GM04503 (cell line): Measurements from ENCODE around the gene HHIP.
A peak's percentile ranks its signal among the peaks of the same experiment; 100 is the strongest.

ENCODE experiments used
- DNase-seq: peaks from one replicate; pipeline ENCODE4 v3.0.0-alpha.2; 2012; ENCODE audit warnings: low read depth

The HHIP gene

GRCh38 chr4:144709793-144710525 is 64.0 kb downstream of the HHIP start:
- DNase-seq: no peak

GRCh38 chr4:144710526-144710912 is 64.6 kb downstream of the HHIP start:
- no peak for DNase-seq

DNA sequence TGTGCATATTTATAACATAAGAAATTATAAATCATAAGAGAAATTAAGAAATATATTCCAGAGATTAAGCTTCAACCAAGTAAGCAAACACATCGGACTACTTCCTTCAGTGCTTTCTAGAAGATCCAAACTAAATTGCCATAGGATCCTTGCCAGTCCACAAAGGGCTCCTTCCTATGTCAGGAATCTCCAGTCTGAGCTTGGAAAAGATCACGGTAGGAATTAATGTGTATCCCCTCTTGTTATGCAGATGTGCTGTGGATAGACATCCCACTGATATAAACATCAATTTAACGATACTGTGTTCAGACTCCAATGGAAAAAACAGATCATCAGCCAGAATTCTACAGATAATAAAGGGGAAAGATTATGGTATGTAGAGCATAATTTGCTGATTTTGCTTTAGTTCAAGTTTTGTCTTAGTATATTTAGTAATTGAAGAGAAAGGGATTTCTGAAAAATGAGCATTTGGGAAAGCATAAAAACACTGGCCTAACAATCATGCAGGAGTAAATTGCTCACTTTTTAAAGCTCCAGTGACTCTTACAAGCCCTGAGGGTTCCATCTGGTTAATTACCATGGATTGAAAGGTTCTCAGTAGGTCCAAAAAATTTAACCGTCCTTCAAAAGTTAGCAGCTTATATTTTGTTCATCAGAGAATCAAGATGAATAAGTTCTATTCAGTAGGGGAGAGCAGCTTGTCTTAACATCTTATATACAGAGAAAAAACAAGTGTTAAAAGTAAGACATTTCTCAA is 65.9 kb downstream of the HHIP start:
- DNase-seq: no peak

DNA sequence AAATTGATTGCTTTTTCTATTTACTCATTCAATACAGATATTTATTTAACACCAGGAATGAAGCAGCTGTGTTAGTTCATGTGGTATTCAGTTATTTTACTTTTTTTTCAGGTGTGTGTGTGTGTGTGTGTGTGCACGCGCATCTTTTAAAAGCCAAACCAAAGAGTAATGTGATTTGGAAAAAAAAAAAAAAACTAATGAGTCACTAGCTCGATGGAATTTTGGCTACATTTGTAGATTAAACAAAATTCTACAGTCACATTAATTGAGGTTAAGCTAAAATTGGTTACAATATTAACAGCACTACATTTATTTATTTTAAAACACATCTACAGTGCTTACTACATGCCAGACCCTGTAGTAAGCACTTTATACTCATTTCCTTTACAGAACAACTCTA is 66.8 kb downstream of the HHIP start:
- DNase-seq: no peak

DNA sequence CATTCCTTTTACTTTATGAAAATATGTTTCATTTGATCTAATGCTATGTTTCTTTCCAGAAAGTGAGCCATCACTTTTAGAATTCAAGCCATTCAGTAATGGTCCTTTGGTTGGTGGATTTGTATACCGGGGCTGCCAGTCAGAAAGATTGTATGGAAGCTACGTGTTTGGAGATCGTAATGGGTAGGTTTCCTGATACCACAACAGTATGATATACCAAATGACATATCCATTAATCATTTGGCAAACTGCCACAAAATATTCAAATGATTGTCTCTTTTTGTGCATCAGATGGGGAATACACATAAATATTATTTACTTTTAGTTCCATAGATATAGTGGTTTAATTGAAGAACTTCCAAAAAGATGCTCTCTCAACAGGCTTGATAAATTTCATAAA is 68.2 kb downstream of the HHIP start:
- no peak for DNase-seq

DNA sequence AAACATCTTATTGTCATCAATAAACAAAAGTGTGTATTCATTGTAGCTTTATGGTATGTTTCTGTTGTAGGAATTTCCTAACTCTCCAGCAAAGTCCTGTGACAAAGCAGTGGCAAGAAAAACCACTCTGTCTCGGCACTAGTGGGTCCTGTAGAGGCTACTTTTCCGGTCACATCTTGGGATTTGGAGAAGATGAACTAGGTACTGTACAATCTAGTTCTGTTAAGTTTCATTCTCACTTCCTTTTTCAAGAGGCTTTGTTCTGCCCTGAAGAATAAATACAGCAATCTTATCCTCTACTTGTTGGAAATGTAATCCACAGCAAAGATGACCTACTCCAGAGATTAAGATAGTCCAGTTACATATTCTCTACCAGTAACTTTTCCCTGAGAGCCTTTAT is 69.3 kb downstream of the HHIP start:
- DNase-seq: no peak

DNA sequence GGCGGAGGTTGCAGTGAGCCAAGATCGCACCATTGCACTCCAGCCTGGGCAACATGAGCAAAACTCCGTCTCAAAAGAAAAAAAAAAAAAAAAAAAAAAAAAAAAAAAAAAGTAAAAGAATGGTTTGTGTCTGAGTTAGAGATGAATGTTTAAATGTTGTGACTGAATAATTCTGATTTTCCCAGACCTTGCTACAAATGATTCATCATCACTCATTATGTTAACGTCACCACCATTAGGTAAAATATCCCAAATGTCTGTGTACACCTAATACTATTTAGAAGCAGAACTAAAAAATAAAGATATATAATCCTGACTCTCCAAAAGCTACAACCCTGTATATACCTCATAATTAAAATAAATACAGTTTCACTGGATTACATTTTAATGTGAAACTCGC is 70.8 kb downstream of the HHIP start:
- no peak for DNase-seq

- no peak for DNase-seq
Measured at GRCh38 chr4:144718958-144719512, 73.1 kb downstream of the HHIP start.

- DNase-seq: no peak
Measured at GRCh38 chr4:144720491-144720890, 74.5 kb downstream of the HHIP start.

DNA sequence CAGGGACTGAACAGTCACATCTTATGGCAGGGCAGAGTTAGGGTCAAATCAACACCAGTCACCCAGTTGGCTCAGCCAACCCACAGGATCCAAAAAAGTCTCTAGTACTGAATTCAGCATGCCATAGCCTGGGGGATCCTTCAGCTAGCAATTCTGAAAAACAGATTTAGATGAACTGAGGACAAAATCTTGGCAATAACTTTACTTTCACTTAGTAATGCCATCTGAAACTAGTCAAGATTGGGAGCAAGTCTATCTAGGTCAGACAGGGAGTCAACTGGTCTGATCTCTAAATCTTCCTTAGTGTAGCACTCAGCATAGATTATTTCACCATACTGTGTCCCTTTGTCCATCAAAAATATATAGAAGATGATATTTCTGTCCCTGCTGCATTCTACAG is 76.0 kb downstream of the HHIP start:
- no peak for DNase-seq

GRCh38 chr4:144723471-144723870 is 77.5 kb downstream of the HHIP start:
- DNase-seq: no peak

- no peak for DNase-seq
Measured at GRCh38 chr4:144729175-144729574, 83.2 kb downstream of the HHIP start.

DNA sequence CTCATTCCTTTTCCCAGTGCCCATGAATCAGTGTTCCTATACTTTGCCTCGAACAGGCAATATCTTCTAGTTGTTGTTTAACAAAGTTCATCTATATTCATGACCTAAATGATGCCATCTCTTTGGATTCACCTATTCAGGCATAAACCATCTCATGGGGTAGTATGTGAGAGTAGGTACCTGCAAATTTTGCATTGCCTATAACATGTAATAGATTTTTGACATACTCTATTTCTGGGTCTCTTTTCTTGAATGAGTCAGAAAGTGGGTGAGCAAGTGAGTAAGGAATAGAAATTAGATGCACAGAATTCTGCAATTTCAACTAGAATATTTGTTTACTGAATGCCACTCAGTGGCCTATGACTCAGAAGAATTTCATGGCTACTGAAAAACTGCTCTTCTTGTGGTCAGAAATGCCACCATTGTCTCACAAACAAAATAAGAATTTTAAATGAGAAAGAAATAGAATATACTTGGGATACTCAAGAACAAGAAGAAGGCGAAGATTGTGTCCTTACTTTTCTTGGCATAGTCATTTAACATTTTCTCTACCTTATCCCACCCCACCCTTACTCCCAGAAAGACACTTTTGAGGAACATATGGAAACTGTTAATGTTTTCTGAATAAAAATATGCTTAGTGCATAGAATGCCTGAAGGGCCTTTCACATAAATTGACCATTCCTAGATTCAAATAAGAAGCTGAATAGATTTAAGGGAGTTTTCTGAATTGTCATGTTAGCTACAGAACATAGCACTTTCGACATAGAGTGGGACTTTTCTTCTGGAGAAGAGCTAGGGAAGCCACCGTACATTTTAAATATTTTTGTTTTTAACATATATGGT is 86.8 kb downstream of the HHIP start:
- no peak for DNase-seq

DNA sequence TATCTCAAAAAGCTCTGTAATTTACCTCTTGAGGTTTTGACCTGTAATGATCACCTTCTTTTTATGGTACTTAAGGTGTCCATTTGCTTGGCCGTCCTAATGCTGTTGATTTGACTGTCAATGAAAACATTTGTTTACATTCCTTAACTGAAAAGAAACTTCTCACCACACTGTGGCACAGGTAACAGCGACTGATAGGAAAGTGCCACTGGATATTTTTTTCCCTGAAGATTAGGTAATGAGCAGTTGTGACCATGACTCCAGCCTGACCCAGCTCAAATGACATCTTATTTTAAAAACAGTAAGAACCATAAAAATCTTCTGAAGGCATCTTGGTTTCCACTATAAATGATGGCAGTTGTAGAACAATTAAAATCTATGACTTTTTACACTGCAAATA is 87.6 kb downstream of the HHIP start:
- no peak for DNase-seq

DNA sequence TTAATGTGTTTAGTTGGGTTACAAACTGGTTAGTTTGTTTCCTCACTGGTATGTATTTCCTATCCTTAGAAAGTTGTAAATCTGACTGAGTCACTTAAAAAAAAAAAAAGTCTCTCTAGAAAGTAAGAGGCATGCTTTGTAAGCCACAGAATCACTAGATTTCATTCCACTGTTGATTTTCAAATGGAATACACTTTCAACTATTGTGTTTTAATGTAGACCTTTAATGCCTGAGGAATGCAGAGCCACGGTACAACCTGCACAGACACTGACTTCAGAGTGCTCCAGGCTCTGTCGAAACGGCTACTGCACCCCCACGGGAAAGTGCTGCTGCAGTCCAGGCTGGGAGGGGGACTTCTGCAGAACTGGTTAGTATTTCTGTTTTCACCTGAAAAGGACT is 88.6 kb downstream of the HHIP start:
- DNase-seq: peak; percentile 15

GRCh38 chr4:144738649-144739048 is 92.7 kb downstream of the HHIP start:
- no peak for DNase-seq

DNA sequence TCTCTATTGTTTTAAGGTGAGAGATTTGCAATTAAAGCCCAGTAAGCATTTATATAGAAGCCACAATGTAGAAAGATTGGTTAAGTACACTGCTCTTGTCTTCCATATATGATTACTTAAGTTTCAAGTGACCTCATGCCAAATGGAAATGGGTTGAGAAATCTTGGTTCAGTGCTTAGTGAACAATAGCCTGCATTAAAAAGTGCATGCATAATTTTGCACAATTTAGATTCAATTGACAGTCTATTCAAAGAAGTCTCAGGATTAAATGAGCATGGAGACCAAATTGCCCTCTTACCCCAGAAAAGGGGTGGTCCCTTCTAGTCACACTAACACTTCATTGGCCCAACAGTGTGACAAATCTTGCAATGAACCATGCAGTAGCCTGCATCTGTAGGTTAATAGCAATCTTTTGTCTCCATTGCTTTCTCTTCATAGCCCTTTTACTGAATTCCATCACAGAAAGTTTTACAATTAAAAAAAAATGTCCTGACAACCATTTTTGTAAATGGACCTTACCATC is 93.6 kb downstream of the HHIP start:
- DNase-seq: no peak

GRCh38 chr4:144740316-144740715 is 94.4 kb downstream of the HHIP start:
- DNase-seq: no peak

DNA sequence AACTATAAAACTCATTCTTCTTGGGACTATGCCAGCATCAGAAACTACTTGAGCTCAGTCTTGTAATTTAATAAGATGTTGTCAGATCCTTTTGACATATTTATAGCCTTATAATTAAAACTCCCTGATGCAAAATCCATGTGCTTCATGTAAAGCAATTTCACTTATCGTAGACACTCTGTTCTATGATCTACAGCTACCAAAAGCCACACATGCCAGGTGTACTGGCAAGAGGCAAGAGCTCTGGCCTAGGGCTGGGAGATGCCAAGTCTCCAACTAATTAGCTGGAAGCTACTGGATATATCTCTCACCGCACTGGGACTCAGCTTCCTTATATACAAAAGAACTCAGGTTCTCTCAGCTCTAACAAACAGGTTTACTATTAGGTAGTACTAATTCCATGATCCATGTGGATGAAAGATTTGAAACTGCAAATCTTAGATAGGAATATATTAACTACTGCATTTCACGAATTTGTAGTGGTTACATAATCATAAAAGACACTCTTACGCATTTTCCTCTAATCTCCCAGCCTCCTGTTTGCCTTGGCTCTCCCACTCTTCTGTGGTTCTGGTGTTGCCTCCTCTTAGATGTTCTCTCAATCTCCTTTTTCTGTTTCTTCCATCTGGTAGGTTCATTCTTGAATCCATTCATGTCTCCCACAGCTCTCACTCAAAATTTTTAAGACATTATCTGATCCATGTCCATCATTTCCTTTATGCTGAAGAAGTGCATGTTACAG is 103.0 kb downstream of the HHIP start:
- no peak for DNase-seq

DNA sequence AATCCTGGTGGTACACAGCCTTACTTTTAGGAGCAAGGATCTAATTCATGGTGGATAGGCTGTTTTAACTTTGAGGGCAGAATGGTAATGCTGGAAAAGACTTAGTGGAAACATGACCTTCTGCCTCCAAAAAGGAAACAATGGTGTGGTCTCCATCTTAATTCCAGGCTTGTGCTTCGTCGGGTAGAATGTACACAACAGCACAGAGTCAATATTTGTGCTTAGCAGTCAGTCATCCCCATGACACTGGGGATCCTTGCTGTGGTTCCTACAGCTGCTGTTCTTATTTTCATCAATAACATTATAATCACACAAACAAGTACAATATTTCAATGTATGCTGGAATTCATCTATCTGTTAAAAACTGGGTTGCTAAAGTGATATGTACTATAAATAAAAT is 104.4 kb downstream of the HHIP start:
- no peak for DNase-seq

GRCh38 chr4:144754562-144755410 is 108.8 kb downstream of the HHIP start:
- no peak for DNase-seq
